Central memory CD8-positive, alpha-beta T cell (primary cell): ENCODE results near the gene B3GALT4.

Experiments
- ATAC-seq: fragments of 150-1000 bp; cut with Tn5 transposase; replicated peaks from 2 replicates; pipeline ENCODE4 v1.10.0; 2022; ENCODE audit warnings: mild to moderate bottlenecking, moderate FRiP score, moderate number of reproducible peaks; ENCODE audit not compliant: poor library complexity, severe bottlenecking; ENCODE audit errors: extremely low read depth
- DNase-seq, 2 donors: peaks; one replicate each; pipeline ENCODE4 v3.0.0; 2021; ENCODE audit warnings: low spot score in 2 of 2
- H3K27ac Mint-ChIP-seq: one replicate; pipeline ENCODE4 v1.8.0; 2022; ENCODE audit warnings: low read depth, mild to moderate bottlenecking, moderate library complexity, mixed read lengths
- H3K27me3 Mint-ChIP-seq: one replicate; pipeline ENCODE4 v1.8.0; 2022; ENCODE audit warnings: mixed read lengths
- H3K36me3 Mint-ChIP-seq: one replicate; pipeline ENCODE4 v1.8.0; 2022; ENCODE audit warnings: mild to moderate bottlenecking, moderate library complexity, mixed read lengths; ENCODE audit not compliant: insufficient read depth
- H3K4me1 Mint-ChIP-seq: one replicate; pipeline ENCODE4 v1.8.0; 2022; ENCODE audit warnings: mixed read lengths
- H3K4me3 Mint-ChIP-seq: one replicate; pipeline ENCODE4 v1.8.0; 2022; ENCODE audit warnings: mild to moderate bottlenecking, moderate library complexity, mixed read lengths
- H3K9me3 Mint-ChIP-seq: one replicate; pipeline ENCODE4 v1.8.0; 2022; ENCODE audit warnings: mixed read lengths

Gene B3GALT4

GRCh38 chr6:33298773-33299236, 21.9 kb downstream of the B3GALT4 start, which contains the start of gene RGL2:
RGL2 (minus strand) TSS chr6:33298942; CDS start chr6:33298610, 332 bp downstream.
- Mint-ChIP-seq H3K36me3 (peaks cover 56% of the 10 kb centered on the region), H3K27ac (peak within 1 kb of the TSS; percentile 98), H3K4me3 (peak within 1 kb of the TSS; percentile 97), H3K27me3 (no peaks in the 10 kb centered on the region), H3K4me1 (peaks cover 51% of the 10 kb centered on the region), H3K9me3 (no peaks in the 10 kb centered on the region)
- DNase-seq (no peak), ATAC-seq (peak; percentile 23)

DNA sequence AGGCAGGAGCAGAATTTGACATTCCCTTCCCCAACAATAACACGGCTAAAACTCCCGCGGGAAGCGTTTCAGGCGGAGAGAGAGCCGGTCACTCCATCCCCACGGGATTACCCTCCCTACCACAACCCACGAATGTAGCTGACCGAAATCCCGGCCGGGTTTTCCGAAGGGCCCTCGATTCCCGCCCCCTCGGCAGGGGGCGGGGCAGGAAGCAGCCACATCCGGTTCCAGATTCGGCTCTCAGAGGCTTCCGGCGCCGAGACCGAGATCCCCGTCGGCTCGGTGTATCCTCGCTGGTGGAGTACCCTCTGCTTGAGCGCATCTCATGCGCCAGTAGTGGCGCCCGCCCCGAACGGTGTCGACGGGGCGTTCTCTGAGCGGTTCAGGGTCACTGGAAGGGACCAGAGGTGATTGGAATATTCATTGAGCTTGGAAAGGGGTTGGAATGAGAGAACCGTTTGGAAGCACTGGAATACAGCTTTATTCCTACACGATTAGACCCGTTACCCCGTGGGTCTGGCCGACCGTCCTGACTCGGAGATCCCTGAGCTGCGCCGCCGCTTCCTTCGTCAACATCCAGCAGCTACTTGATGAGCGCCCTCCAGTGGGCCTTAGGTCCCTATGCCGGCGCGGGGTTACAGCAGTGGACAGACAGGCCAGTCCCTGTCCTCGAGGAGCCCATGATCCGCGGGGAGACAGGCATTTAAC, 22.5 kb downstream of the B3GALT4 start:
- H3K36me3 Mint-ChIP-seq = peaks cover 62% of the 10 kb centered on the region
- peak overlapping the region; percentile 98 for H3K27ac Mint-ChIP-seq
- no peaks in the 10 kb centered on the region for H3K27me3 Mint-ChIP-seq
- peak overlapping the region; percentile 97 for H3K4me3 Mint-ChIP-seq
- peak; percentile 90 for DNase-seq
- no peaks in the 10 kb centered on the region for H3K9me3 Mint-ChIP-seq
- peaks cover 54% of the 10 kb centered on the region for H3K4me1 Mint-ChIP-seq
- peak; percentile 89 for ATAC-seq

DNA sequence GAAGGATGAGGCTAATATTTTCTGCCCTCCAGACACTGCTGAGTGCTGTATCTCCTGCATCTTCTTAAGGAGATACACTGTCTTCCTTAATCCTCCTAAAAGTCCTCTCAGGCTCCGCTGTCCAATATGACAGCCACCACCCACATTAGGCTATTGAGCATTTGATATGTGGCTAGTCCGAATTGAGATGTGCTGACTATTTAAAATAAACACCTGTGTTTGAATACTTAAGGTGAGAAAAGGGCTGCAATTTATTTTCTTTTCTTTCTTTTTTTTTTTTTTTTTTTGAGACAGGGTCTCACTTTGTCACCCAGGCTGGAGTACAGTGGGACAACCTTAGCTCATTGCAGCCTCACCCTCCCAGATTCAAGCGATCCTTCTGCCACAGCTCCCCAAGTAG, 25.0 kb downstream of the B3GALT4 start:
- Mint-ChIP-seq H3K9me3 (no peaks in the 10 kb centered on the region), H3K4me1 (peaks cover 65% of the 10 kb centered on the region), H3K27me3 (no peaks in the 10 kb centered on the region), H3K4me3 (peak overlapping the region; percentile 12), H3K27ac (peak overlapping the region; percentile 14), H3K36me3 (peaks cover 76% of the 10 kb centered on the region)
- DNase-seq = no peak
- ATAC-seq = no peak

DNA sequence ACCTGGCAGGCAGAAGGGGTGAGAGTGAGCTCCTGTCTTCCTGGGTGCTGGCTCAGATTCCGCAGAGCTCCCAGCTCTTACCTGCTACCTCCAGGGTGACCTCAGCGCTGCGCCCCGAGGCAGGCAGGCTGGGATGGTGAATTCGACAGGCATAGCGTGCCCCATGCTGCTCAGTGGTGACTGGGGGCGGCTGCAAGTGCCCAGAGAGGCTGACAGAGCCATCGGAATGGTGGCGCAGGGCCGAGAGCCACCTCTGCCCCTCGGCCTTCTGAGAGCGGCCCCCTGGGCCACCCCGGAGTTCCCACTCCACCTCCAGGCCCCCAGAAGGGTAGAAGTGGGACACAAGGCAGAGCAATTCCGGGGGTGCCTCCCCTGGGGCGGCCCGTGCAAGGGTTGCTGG, 27.3 kb downstream of the B3GALT4 start:
- Mint-ChIP-seq H3K4me3 (peak overlapping the region; percentile 5), H3K4me1 (peaks cover 55% of the 10 kb centered on the region), H3K27me3 (no peaks in the 10 kb centered on the region), H3K36me3 (peaks cover 80% of the 10 kb centered on the region), H3K27ac (no peak overlapping the region), H3K9me3 (no peaks in the 10 kb centered on the region)
- ATAC-seq (no peak), DNase-seq (no peak)

DNA sequence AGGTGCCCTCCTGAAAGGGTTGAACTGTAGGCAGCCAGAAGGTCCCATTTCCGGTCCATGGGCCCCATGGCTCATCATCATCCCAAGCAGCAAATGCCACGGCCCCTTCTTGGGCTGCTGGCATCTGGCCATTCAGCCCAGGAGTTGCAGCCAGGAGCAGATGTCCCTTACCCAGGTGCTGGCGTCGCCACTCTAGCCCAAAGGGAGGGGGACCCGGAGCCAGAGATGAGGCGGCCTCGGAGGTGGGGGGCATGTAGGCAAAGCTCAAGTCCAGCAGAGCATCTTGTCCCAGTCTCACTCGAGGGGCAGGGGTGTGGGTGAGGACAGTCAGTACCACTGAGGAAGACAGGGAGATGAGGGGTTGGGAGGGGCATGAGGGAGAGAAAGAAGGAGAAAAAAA, 28.1 kb downstream of the B3GALT4 start:
- Mint-ChIP-seq H3K4me3 (no peak overlapping the region), H3K9me3 (no peaks in the 10 kb centered on the region), H3K27ac (no peak overlapping the region), H3K4me1 (peaks cover 47% of the 10 kb centered on the region), H3K36me3 (peaks cover 78% of the 10 kb centered on the region), H3K27me3 (no peaks in the 10 kb centered on the region)
- no peak for DNase-seq
- no peak for ATAC-seq

DNA sequence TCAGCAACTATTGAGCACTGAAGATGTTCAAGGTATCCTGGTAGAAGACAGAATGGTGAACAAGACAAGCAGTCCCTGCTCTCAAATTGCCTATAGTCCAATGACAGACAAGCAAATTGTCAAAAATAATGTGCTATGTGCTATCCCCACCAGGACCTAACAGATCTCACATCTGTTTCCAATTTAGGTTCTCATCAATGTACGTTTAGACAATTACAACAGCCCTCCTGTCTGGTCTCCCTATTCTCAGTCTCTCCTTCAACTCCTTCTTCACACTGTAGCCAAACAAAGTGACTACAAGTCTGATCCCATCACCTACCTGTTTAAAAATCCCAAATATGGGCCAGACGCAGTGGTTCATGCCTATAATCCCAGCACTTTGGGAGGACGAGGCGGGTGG, 29.4 kb downstream of the B3GALT4 start:
- Mint-ChIP-seq H3K36me3 (peaks cover 81% of the 10 kb centered on the region), H3K27me3 (no peaks in the 10 kb centered on the region), H3K4me1 (peaks cover 40% of the 10 kb centered on the region), H3K27ac (no peak overlapping the region), H3K9me3 (no peaks in the 10 kb centered on the region), H3K4me3 (no peak overlapping the region)
- ATAC-seq (no peak), DNase-seq (no peak)

DNA sequence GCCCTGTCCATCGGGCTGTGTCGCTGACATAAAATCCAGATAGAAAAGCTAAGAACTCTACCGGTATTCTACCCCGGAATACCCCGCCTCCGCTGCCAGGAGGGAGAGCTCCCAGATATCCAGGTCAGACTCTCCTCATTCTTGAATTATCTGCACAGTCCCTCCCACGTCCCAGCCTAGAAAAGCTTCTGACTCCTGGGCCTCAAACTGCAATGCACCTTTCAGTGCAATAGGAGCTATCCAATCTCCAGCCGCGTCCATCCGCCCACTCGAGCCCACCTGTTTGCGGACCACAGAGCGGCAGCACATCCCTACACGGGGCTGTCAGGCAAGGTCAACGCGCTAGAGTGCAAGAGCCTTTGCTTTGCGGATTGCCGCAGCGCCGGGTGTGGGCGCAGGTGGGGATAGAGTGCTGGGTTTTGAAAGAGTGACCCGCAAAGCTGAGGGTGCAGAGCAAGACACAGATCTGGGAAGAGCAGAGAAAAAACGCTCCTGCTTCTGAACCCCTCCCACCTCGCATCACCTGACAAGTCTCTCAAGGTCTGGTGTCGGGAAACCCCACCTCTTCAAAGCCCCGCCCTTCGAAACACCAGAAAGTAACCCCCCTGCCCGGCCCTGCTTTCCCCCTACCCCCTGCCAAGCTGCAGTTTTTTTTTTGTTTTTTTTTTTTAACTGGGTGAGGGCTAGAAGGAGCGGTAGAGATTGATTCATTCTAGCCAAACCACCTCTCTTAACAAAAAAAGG, 35.6 kb downstream of the B3GALT4 start:
- H3K4me3 Mint-ChIP-seq = peak overlapping the region; percentile 95
- H3K4me1 Mint-ChIP-seq = peaks cover 51% of the 10 kb centered on the region
- H3K9me3 Mint-ChIP-seq = no peaks in the 10 kb centered on the region
- DNase-seq (peak; percentile 54 to 73), ATAC-seq (peak; percentile 26)
- peak overlapping the region; percentile 100 for H3K27ac Mint-ChIP-seq
- H3K27me3 Mint-ChIP-seq = no peaks in the 10 kb centered on the region
- peaks cover 61% of the 10 kb centered on the region for H3K36me3 Mint-ChIP-seq

DNA sequence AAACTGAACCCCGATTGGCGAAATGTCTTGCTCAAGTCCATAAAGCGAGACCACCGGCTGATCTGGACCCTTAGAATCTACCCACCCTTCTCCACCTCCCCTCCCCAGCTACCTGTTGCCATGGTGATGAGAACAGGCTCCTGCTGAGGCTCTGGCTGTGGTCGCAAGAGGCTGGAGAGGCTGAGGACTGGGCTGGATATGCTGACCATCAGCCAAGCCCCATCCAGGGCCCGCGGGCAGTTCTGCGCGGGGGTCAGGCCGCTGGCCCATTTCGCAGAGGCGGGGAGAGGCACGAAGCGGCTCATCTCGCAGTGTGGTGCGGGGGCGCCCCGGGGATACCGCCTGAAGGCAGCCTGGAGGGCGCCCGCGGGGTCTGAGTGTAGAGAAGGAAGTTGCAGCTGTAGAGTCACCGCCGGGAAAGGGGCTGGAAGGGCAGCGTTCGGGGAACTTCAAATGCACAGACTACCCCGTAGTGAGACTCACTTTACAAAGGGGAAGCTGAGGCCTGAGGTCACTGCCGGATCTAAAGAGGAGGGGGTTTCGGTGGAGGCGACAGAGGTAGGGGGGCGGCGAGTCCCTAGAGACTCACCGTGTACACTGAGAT, 36.3 kb downstream of the B3GALT4 start:
- no peak for DNase-seq
- peak overlapping the region; percentile 95 for H3K4me3 Mint-ChIP-seq
- H3K27ac Mint-ChIP-seq = peak overlapping the region; percentile 100
- peaks cover 55% of the 10 kb centered on the region for H3K4me1 Mint-ChIP-seq
- peaks cover 61% of the 10 kb centered on the region for H3K36me3 Mint-ChIP-seq
- no peak for ATAC-seq
- no peaks in the 10 kb centered on the region for H3K27me3 Mint-ChIP-seq
- no peaks in the 10 kb centered on the region for H3K9me3 Mint-ChIP-seq

DNA sequence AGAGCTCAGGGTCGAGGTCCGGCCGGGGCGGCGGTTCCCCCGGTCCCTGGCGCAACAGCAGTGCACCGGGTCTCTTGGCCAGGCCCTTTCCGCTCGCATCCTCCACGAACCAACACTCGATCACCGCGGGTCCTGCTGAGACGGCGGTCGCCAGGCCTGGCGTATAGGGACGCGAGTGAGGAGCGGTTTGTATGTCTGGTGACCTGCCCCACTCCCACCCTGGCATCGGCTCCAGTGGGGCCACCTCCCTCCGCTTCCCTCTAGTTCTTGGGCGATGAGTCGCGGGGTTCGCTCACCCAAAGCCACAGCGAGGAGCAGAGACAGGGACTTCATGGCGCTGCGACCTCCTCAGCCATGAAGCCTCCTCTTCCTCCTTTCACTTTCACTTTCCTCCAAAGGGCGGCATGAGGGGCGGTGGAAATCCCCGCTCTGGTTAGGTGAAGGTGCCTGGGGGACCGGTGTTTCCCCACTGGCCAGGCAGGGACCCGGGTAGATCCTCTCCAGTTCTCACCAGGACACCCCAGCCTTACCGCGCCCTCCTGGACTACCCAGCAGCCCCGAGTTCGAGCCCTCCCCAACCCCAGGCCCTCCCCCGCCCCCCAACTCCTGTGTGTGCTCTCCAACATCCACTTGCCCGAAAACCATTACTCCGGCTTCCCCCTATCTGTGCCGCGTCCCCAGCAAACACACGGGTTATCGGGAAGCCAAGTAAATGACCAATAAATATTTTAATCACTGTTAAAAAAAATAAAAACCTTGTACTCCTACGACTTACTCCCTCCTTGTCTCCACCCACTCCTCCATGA, 37.0 kb downstream of the B3GALT4 start, which contains the start of gene TAPBP:
Gene TAPBP (minus strand): TSS at position 370 of the 806 bp plus-strand sequence. CDS start 37 bp downstream, at position 333.
- peaks cover 61% of the 10 kb centered on the region for H3K36me3 Mint-ChIP-seq
- H3K4me1 Mint-ChIP-seq = peaks cover 57% of the 10 kb centered on the region
- H3K27me3 Mint-ChIP-seq = no peaks in the 10 kb centered on the region

DNA sequence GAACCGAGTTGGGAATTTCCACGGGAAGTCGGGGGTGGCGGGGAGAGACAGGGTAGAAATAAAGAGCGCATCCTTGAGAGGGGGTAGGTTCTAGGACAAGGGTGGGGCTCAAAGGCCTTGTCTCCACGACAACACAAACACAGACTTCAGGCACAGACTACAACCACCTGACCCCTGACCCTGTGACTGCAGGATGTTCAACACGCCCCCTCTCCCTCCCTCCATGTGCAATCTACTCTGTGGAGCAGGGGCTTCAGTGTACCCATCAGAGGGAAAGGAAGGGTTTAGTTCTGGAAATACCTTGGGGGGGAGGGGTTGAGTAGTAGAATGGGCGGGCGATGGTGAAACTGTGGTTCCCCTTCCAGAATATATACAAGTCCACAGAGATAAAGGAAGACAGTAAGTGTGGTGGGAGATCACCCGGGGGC, 37.6 kb downstream of the B3GALT4 start:
- Mint-ChIP-seq H3K4me1 (peaks cover 63% of the 10 kb centered on the region), H3K4me3 (peak overlapping the region; percentile 95), H3K36me3 (peaks cover 62% of the 10 kb centered on the region), H3K27me3 (no peaks in the 10 kb centered on the region), H3K9me3 (no peaks in the 10 kb centered on the region), H3K27ac (peak overlapping the region; percentile 100)
- ATAC-seq (peak; percentile 52), DNase-seq (peak; percentile 43 to 66)

More for the DNA sequence above, 37.0 kb downstream of the B3GALT4 start, which contains the start of gene TAPBP:
- ATAC-seq (peak; percentile 71), DNase-seq (peak; percentile 68 to 87)
- Mint-ChIP-seq H3K27ac (peak within 1 kb of the TSS; percentile 100), H3K4me3 (peak within 1 kb of the TSS; percentile 95), H3K9me3 (no peaks in the 10 kb centered on the region)

DNA sequence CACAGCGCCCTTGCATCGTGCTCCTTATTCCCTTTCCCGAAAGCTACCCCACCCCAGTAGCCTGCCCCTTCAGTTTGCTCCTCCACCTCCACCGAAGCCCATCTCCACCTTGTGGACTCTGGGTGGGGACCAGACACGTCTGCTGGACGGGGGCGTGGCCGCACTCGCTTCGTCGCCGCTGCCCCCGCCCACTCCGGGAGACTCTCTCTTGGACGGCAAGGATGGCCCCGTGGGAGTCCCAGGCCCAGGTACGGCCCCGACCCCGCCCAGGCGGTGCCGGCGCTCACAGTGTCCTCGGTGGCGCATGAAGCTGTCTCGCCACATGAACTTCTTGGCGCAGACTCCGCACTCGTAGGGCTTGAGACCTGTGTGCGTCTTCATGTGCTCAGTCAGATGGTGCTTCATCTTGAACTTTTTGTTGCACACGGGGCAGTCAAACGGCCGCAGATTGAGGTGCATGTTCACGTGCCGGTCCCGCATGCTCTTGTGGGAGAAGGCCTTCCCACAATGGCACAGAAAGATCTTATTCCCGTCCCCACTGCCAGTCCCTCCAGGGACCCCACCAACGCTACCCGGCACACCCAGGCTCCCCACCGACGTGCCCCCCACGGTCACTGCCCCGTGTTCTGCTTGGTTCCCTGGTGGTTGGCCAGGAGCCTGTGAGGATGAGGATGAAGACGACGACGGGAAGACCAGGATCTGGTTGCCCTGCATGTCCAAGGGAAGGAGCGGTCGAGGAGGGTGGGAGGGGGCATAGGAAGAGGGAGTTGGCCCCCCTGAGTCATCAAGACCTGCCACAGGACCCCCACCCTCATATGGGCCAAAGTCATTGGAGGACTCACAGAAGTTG, 38.2 kb downstream of the B3GALT4 start:
- Mint-ChIP-seq H3K27ac (peak overlapping the region; percentile 100), H3K9me3 (no peaks in the 10 kb centered on the region), H3K27me3 (no peaks in the 10 kb centered on the region), H3K4me1 (peaks cover 70% of the 10 kb centered on the region), H3K36me3 (peaks cover 58% of the 10 kb centered on the region), H3K4me3 (peak overlapping the region; percentile 95)
- no peak for DNase-seq
- no peak for ATAC-seq
